Dermis microvascular lymphatic vessel endothelial cell (primary cell): ENCODE results near the gene CLASP1. TPM values are rescaled to one million over a fixed set of nuclear protein-coding genes. Genes with fewer than 3 reads are reported as not detected.
"Not testable (repeated sequence)": the region's sequence is repeated elsewhere in the genome, so short reads cannot be mapped to it uniquely, and the experiment has no call there.

Source experiments
- DNase-seq, 2 donors: peaks; one replicate each; pipeline versions ENCODE4 v3.0.0 to v3.0.0-alpha.2; 2010; ENCODE audit warnings: low read depth in 2 of 2
- total RNA-seq: library from RNA; depleted of rRNA; stranded (reverse); fragments of >200 nt; gene quantifications from 2 replicates; pipeline ENCODE4 v1.2.1, GENCODE V29; 2014

Gene CLASP1
- total RNA-seq, 1 donor from 2014 or later, result 28.4 TPM

DNA sequence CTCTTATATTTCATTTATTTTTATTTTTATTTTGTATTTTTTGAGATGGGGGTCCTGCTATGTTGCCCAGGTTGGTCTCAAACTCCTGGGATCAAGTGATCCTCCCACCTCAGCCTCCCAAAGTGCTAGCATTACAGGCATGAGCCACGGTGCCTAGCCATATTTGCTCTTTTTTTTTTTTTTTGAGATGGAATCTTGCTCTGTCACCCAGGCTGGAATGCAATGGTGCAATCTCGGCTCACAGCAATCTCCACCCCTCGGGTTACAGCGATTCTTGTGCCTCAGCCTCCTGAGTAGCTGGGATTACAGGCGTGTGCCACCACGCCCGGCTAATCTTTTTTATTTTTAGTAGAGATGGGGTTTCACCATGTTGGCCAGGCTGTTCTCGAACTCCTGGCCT lies 317.9 kb downstream of the CLASP1 start:
- not testable (repeated sequence) for DNase-seq

DNA sequence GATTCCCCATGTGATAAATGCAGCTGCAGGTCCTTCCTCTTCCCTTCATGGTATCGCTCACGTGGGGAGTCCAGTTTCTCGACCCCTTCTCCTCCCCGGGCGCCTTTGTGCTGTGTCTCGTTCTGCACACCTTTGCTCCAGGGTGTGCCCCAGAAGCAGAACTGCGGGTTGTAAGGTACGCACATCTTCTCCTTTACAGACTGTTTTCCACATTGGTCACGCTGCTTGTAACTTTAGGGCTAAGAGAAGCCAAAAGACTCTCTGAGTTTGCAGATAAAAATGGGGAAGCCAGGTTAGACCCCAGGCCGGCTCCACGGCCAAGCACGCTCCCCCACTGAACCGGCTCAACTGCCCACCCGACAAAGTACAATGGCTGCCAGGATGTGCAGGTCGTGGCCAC lies 318.3 kb downstream of the CLASP1 start:
- DNase-seq, result no peak

- DNase-seq, result no peak
Measured at GRCh38 chr2:121329786-121330185, 319.5 kb downstream of the CLASP1 start.

DNA sequence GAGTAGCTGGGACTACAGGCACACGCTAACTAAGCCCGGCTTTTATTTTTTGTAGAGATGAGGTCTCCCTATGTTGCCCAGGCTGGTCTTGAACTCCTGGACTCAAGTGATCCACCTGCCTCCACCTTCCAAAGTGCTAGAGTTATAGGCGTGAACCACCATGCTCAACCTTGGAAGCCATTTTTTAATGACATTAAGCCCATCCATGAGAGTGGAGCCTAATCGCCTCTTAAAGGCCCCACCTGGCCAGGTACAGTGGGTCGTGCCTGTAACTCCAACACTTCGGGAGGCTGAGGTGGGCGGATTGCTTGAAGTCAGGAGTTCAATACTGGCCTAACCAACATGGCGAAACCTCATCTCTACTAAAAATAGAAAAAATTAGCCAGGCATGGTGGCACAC lies 322.6 kb downstream of the CLASP1 start:
- DNase-seq, result no peak

GRCh38 chr2:121324601-121325000 lies 324.7 kb downstream of the CLASP1 start:
- no peak for DNase-seq

DNA sequence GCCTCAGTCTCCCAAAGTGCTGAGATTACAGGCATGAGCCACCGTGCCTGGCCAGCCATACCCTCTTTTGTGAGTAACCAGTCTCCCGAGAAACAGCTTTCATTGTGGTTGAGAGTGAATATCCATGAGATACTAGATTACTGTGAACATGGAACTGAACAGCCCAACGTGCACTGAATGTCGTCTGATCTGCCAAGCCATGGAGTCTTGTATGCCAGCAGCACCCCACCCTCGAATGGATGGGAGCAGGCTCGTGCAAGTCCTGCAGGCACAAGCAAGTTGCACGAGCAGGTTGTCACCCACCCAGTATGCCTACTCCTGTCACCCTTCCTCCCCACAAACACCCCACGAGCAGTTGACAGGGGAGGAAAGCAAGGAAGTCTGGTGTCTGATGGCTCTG lies 327.8 kb downstream of the CLASP1 start:
- DNase-seq, result no peak

DNA sequence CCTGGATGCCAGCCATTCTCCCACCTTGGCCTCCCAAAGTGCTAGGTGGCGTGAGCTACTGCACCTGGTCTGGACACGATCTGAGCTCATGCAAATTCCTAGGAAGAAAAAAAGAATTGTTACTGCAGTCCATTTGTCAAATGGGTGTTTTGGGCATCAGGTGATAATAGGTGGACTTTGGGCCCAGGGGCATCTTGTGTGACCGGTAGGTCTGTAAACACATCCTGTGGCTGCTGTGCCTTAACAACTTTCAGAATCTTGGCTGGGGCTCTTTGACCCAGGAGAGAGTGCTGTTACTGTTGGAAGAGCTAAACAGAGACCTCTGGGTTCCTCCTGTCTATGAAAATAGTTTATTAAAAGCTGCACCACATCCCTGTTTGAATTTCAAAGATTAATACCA lies 329.3 kb downstream of the CLASP1 start:
- no peak for DNase-seq

GRCh38 chr2:121316986-121317385 lies 332.3 kb downstream of the CLASP1 start:
- no peak for DNase-seq

DNA sequence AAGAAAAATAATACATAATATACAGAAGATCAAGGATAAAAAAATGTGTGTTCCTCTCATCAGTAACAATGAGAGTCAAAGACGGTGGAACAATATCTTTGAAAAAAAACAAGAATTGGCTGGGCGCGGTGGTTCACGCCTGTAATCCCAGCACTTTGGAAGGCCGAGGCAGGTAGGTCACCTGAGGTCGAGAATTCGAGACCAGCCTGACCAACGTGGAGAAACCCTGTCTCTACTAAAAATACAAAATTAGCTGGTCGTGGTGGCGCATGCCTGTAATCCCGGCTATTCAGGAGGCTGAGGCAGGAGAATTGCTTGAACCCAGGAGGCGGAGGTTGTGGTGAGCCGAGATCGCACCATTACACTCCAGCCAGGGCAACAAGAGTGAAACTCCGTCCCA lies 335.6 kb downstream of the CLASP1 start:
- DNase-seq, result not testable (repeated sequence)

- DNase-seq, result peak; percentile 7 to 72
Measured at GRCh38 chr2:121309801-121310200, 339.5 kb downstream of the CLASP1 start.

DNA sequence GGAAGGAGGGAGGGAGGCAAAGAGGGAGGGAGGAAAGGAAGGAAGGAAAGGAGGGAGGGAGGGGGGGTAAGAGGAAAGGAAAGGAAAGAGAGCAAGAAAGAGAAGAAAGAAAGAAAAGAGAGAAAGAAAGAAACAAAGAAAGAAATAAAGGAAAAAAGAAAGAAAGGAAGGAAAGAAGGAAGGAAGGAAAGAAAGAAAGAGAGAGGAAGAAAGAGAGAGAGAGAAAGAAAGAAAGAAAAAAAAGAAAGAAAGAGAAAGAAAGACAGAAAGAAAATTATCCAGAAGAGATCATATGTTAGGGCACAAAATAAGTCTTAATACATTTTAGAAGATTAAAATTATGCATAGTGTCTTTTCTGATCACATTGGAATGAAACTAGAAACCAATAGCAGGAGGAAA lies 339.9 kb downstream of the CLASP1 start:
- no peak for DNase-seq

- no peak for DNase-seq
Measured at GRCh38 chr2:121307048-121307447, 342.2 kb downstream of the CLASP1 start.

- no peak for DNase-seq
Measured at GRCh38 chr2:121304941-121305340, 344.3 kb downstream of the CLASP1 start.

DNA sequence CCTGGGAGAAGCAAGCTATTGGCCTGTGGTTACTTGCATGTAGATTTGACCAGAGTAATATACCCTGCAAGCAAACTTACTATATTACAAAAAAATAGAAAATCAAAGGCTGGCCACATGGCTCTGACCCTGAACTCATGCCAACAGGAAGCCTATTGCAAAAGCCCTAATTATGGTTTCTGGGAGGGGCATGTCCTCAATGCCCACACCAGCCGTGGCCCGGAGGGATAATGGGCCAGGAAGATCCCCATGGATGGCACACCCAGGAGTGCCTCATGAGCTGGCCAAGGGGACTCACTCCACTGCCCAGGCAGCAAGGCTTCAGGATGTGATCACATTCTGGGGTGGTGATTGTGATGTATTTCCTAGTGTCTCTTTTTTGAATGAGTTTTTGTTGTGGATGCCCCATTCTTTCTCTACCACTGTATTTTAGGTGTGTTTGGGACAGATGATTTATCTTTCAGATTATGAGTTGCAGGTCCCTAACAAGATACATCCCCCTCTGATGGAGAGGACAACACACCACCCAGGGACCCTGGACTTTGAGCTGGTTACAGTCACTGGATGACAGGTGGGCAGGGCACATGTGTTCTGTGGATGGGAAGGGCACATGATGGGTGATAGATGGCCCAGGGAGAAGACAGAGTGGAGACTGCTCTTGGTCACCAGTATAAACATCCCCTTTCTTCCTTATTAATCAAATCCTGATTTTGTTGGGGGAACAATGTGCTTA lies 345.6 kb downstream of the CLASP1 start:
- DNase-seq, result no peak

GRCh38 chr2:121301190-121301589 lies 348.1 kb downstream of the CLASP1 start:
- not testable (repeated sequence) for DNase-seq

GRCh38 chr2:121298476-121298875 lies 350.8 kb downstream of the CLASP1 start:
- no peak for DNase-seq

GRCh38 chr2:121297866-121298265 lies 351.4 kb downstream of the CLASP1 start:
- DNase-seq, result not testable (repeated sequence)

DNA sequence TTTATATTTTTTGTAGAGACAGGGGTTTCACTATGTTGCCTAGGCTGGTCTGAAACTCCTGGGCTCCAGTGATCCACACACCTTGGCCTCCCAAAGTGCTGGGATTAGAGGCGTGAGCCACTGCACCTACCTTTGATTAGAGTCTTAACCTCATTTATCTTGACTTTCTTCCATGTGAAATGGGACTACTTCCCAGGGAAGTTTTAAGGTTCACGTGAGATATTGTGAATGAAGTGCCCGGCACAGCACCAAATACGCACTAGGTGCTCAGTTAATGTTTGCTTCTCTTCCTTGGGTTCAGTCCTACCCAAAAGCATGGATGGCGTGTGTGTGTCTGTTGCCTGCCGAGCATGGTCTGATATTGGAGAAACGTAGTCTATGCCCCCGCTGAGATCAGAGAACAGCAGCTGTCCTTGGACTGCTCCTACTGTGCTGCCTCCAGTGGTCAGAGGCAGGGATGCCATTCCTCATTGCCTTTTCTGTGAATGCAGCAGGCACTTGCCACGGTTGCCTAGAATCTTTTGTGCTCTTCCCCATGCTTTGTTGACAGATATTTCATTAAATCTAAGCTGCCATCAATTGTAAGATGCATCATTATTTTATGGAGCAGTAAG lies 351.9 kb downstream of the CLASP1 start:
- peak in 1 of 2 donors; percentile 18 for DNase-seq

- no peak for DNase-seq
Measured at GRCh38 chr2:121295911-121296650, 353.2 kb downstream of the CLASP1 start.

GRCh38 chr2:121294881-121295840 lies 354.1 kb downstream of the CLASP1 start:
- no peak for DNase-seq
